Activated naive CD4-positive, alpha-beta T cell treated with anti-CD3 and anti-CD28 coated beads, Interleukin-2, amount 50 U/mL, for 16 hours (primary cell): ENCODE measurements around the gene SLC46A2.

Source experiments
- DNase-seq: peaks from one replicate; pipeline ENCODE4 v3.0.0-alpha.2; 2020

The SLC46A2 gene

DNA sequence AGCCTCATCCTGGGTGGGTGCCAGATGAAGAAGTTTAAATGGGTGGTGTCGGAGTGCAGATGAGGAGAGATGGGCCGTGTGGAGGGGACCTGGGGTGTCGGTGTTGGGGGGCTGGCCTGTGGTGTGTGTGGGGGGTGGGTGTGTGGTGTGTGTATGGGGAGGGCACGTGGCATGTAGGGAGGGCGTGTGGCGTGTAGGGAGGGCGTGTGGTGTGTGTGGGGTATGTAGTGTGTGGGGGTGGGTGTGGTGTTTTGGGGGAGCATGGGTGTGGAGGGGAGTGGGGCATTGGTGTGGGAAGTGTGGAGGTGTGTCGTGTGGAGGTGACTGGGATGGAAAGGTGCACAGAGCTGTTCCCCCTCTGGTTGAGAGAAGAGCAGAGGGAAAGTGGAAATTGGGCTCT lies 34.5 kb downstream of the SLC46A2 start:
- no peak for DNase-seq

DNA sequence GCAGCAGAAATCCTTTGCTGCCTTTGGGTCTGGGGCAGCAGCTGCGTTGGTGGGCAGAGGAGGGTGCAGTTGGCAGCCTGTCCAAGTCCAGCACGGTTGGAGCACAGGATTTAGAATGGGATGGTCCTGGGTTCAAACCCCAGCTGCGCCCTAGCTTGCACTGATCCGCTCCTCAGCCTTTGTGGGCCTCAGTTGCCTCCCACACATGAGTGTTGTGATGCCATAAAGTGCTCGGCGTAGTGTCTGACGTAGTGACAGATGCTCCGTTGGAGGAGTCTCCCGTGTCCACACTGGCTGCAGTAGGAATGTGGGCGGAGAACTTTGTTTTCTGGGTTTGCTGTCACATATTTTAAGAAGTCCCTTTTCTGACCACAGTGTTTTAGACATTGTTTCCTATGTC lies 36.0 kb downstream of the SLC46A2 start:
- DNase-seq, result no peak

DNA sequence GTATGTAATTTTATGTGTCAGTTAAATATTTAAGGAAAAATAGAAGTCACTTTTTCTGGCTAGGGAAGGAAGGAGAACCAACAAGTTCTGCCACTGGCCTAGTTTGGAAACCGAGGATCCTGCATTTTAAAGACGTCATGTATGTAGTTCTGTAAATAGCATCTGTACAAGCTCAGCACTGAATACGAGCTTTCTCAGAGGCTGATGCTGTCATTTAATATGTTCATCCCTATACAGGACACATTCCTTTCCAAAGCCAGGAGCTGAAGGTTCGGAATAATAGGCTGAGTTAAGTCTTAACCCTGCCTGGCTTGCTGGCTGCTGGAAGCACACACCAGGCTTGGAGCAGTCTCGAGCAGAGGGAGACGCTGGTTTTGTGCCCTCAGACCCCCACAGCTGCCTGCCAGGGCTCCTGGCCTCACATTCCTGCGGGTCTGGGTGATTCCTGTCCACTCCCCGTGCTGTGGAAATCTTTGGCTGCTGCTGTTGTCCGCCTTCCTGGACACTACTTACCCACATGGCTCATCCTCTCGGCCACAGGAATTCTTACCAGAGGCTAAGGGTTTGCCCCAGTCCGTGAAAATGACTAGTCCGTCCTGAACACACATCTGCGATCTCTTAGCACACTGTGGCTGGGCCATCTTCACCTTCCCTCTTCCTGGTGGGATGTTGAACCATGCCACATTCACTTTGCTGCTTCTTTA lies 36.6 kb downstream of the SLC46A2 start:
- DNase-seq, result no peak

DNA sequence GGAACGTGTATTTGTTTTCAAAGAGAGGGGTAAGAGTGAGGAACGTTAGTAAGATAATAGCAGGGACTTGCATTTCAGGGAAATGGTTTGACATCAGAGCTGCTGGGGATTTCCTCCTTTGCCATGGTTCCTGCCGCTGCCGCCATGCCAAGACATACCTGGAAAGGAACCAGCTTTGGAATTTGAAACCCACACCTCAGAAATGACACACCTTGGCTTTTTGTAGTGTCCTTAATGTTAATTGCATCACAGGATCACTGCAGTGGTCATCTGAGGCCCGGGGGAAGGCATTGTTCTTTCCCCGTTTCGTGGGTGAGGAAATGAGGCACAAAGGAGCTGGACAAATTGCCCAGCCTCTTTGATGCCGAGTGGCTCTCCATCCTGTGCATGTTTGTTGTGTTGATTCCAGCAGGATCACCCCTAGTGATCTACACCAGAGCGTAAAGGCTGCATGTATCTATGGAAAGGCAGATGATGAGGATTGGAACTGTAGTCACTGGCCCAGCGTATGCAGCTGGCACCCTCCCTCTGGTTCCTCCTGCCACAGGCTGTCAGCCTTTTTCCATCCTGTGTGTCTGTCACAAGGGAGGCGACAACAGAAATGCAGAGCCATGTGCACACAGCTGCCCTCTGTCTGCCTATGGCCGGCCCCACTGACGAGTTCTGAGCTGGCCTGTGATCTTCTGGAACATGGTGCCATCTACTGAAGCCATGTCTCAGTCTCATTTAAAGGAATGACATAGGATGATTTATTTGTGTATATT lies 37.8 kb downstream of the SLC46A2 start:
- no peak for DNase-seq

DNA sequence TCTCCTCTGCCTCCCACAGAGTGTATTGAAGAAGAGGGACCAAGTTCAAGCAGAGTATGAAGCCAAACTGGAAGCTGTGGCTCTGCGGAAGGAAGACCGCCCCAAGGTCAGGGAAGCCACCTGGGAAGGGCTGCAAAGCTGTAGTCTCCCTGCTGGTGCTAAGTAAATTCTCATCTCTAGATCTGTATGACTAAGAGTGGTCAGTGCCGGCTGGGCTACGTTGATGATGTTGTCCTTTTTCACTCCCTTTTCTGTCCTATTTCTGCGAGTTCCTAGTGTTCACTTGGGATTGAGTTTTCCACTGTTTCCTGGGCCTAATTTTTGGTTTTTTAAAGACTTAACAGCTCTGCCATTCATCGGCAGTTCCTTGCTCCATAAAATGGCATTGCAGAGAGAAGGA lies 39.8 kb downstream of the SLC46A2 start:
- DNase-seq, result no peak

DNA sequence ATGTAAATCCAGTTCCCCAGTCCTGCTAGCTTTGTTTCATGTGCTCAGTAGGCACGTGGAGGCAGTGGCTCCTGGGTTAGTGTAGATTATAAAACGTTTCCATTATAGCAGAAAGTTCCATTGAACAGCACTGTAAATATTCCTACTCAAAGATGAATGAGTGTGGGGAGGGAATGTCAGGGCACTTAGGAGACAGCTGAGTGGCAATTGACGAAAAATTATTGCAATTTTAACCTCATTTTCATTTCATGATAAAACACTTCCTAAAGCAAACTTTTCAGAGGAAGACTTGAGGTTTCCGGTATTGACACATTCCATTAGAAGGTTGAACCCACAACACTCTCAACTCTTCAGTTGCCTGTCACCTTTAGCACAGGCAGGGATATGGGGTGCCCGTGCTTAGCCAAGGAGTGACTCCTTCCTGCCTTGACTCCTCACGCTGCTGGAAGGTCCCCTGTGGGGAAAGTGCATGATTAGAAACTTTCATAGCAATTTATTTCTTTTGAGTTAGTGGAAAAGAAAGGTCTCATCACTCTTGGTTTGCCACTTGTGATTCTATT lies 41.2 kb downstream of the SLC46A2 start:
- DNase-seq, result no peak

DNA sequence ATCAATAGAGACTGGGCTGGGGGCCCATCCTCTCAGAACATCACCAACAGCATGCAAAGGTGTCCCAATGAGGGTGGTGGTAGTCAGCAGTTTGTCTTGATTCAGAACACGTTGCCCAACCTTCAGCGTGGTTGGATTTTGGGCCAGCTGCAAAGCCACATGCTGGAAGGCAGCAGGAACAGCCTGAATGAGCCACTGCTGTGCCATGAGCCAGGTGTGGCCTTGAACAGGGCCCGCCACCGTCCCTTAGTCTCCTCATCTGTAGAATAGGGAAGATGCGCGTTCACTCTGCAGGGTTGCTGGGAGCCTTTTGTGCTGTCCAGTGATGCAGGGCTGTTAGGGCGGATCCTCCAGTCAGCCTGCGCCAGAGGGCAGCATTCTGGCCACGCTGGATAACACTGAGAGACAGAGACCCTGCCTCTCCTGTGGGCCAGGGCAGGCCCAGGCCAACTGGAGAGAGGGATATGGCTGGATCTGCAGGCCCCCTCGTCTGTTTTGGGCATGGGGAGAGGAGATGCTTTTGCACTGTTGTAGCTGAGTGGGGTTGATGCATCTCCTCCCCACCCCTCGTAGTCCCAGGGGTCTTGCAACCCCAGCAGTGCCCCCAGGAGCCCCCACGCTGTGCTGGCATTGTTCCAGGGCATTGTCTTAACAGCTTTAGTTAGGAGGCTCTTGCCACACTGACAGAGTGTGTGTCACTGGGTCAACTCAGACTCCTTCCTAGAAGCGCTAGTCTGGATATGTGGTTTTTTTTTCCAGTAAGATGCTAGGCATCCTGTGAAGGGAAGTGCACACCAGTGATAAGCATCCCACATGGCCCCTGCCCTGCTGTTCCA lies 42.1 kb downstream of the SLC46A2 start:
- no peak for DNase-seq

DNA sequence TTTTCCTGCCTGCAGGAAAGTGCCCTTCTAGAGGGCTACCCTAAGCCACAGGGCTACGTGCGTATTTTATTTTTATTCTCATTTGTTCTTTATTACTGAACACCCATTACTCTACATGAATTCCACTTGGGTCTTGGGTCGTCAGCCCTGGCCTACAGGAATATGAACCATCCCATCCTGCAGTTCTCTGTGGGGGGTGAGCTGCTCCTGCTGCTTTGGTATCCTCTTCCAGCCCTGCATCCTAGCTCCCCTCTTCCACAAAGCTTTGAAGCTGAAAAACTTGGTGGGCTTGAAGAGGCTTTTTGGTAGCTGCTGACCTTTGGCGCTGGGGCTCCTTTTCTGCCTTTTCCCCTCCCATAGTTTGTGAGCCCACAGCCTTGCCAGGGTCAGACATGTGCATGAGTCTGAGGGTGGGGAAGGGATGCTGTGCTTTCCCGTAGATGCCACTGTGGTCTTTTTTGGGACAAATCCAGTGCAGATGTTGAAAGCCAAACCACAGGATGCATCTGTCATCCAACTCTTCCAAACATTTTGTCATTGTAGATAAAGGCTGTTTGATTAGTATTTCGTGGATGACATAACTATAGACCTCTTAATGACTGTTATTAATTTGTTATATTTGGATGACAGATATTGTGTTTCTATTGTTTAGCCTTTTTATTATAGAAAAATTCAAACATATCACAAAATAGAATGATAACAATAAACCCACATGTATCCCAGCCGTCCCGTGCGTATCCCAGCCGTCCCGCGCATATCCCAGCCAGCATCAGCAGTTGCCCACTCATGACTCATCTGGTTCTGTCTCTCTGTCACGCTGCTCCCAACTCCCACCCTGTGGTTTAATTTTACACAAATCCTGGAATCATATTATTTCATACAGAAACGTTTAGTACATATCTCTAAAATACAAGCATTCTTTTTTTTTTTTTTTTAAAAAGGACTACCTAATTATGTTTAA lies 43.9 kb downstream of the SLC46A2 start:
- DNase-seq, result no peak

DNA sequence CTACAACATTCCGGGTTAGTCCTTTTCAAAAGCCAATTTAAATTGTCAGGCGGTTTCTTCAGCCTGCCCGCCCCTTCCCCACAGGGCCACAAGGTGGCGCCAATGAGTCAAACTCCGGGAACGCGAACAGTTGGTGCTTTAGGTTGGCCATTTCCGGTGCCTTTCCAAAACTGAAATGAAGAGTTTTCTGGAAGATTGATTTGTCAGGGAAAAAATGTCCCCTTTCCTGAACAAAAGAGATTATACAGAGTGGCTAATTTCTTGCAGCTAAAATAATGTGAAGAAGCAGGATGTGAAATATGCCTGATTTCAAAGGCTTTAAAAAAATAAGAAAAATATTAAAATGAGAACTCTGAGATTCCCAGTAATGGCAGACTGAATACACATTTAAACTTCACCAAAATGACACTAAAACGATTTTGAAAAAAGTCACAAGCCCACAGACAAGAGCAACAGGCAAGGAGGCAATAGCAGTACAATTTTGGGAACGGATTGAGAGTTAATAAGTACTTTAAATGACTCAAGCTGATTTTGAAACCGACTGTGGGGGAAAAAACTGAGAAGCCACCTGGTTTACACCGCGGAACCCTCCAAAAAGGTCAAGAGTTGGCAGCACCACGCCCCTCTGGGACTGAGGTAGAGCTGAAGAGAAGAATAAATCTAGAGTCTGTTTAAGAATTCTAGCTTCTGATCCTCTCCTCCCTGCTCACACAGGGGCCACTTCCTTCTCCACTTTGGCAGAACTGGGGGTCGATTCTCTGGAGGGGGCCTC lies 45.7 kb downstream of the SLC46A2 start:
- peak; percentile 71 for DNase-seq

DNA sequence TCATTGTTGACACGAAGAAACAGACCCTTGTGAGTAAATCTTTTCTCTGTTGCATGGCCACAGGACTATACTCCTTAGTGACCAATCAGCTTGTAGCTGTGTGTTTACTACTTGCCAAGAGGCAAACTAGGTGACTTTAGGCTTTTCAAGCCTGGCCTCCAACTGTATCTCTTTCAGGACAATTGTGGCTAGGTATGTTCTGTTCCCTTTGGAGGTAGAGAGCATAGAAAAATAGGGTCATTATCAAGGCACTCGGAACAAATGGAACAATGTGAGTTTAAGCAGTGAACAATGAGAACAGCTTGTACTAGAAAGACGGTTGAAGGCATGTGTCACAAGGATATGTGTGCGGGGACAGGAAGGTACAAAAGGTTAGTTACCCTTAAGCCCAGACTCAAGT lies 48.1 kb downstream of the SLC46A2 start:
- DNase-seq, result no peak

DNA sequence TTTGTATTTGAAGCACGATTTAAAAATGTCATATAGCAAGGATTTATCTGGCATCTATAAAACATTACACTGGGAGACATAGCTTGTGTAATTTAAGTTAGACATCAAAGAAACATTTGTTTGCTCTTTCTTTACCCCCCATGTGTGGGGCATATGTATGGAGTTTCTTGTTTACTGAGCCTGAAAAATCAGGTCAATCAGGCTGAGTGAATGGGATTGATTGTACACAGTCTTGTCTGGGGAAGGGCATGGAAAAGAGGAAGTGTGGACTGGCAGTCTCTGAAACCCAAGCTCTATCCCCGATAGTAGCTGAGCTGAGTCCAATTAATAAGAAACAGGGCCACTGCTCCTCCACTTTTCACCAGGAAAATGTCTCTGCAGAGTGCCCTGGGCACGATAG lies 49.4 kb downstream of the SLC46A2 start:
- no peak for DNase-seq

DNA sequence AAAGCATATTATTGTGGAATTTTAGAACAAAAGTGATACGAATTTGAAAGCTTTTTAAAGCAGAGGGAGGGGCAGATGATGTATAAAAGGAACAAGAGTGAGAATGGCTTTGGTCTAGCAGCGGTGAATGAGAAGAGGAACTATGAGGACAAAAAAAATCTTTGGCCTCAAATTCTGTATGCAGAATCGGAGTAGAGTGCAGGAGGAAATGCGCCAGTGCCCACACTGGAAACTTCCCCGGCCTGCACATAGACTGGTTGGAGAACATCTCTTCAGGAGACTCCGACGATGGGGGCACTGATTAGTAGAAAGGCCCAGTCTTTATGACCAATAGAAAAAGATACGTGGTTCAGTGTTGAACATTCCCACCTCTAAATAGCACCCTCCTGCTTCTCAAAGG lies 51.3 kb downstream of the SLC46A2 start:
- DNase-seq, result no peak

DNA sequence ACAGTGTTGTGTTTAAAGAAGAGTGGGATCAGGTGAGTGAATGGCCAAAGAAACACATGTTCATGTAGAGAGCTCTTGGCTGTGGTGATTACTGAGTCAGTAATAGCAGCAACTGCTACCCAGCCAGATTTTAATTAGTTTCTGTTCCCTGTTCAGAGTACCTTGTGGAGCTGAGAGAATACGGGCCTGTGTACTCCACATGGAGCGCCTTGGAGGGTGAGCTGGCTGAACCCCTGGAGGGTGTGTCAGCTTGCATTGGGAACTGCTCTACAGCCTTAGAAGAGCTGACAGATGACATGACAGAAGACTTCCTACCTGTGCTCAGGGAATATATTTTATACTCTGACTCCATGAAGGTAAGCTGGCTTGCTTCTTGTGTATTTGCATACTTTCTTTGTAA lies 52.3 kb downstream of the SLC46A2 start:
- no peak for DNase-seq

DNA sequence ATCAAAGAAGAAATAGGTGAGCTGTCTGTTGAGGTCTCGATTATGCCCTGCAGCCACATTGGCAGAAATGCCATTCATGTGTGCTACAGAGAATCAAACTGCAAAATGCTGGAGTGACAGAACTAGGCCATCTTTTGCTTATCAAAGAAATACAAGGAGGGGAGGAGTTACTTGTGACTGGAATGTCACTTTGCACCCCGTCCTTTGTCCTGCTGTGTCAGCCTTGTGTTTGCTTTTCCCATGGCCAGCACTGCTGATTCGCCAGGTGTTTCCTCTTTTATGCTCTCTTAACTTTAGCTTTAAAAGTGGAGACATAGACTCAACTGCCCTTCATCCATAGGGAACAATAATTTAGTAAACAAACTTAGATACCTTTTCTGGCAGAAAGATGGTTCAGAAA lies 54.3 kb downstream of the SLC46A2 start:
- DNase-seq, result no peak

DNA sequence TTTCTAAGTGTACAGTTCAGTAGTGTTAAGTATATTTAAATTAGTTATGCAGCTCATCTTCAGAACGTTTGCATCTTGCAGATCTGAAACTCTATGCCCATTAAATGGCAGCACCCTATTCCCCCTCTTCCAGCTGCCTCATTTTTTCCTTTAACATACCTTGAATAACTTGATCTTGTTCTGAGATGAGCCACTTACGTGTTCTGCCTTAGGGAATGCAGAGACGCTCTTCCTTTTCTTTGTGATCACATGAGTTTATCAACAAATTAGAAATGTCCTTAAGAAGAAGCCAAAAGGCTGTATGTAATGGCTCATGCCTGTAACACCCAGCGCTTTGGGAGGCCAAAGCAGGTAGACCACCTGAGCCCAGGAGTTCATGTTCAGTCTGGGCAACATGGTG lies 57.6 kb downstream of the SLC46A2 start:
- DNase-seq, result no peak

DNA sequence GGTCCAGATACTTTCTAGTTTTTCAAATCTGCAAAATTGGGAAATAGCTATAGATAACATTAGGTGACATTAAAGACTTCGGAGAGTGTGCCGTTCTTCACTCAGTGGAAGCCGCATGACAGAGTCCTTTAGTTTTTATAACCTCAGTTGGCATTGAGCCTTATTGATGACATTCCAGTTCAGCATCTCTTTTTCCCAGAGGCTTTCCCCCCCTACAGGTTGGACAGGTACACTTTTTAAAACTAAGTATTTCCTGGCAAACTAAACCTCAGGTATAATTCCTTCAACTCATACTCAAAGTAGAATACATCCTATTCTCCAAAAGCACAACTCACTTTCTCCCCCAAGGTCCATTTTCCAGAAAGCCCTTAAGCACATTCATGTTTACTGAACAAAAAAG lies 58.7 kb downstream of the SLC46A2 start:
- DNase-seq, result no peak

DNA sequence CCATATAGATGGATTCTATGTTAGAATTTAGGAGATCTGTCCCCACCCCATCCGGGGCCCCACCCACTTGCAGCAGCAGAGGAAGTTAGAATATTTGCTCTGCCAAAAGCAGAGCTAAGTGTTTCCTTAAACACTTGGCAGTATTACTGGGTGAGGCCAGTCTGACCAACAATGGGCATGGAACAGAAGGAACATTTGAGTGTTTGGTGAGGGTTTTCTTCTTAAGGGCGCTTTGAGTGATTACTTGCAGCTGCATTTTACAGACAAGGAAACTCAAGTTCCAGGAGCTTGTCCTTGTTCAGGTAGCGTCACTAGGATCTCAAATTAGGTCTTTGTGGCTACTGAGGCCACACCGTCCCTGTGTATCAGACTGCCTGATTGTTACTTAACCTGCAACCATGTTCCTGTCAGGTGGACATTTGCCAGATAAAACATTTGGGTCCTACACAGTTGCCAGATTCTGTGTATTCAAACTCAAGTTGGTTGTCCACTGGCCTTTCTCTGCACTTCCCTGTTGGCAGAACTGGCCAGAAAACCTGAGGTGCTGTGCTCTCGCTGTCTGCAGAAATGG lies 59.3 kb downstream of the SLC46A2 start:
- no peak for DNase-seq
